Hepatocyte (in vitro differentiated cells): ENCODE results near the gene ABCA8. TPM values are rescaled to one million over a fixed set of nuclear protein-coding genes. Genes with fewer than 3 reads are reported as not detected.
"Not testable (repeated sequence)": the region's sequence is repeated elsewhere in the genome, so short reads cannot be mapped to it uniquely, and the experiment has no call there.

ENCODE experiments used
- DNase-seq: peaks from one replicate; pipeline ENCODE4 v3.0.0-alpha.2; 2016; ENCODE audit warnings: low spot score
- H2AFZ ChIP-seq: fragments of 200-600 bp; sonication (generic); 2 replicates; pipeline ENCODE4 v1.6.0; 2016; ENCODE audit warnings: antibody characterized with exemption, mild to moderate bottlenecking
- H3K27ac ChIP-seq: fragments of 200-600 bp; sonication (generic); 2 replicates; pipeline ENCODE4 v1.5.1; 2016; ENCODE audit warnings: mild to moderate bottlenecking
- H3K27me3 ChIP-seq: fragments of 200-600 bp; sonication (generic); 2 replicates; pipeline ENCODE4 v1.6.1; 2016
- H3K36me3 ChIP-seq: fragments of 200-600 bp; sonication (generic); replicated peaks from 2 replicates; pipeline ENCODE4 v1.5.1; 2016; ENCODE audit warnings: low read depth; ENCODE audit not compliant: insufficient read depth
- H3K4me1 ChIP-seq: fragments of 200-600 bp; sonication (generic); 2 replicates; pipeline ENCODE4 v1.5.1; 2016; ENCODE audit warnings: mild to moderate bottlenecking, moderate library complexity; ENCODE audit not compliant: insufficient read depth
- H3K4me2 ChIP-seq: fragments of 200-600 bp; sonication (generic); 2 replicates; pipeline ENCODE4 v1.6.0; 2016
- H3K4me3 ChIP-seq: fragments of 200-600 bp; sonication (generic); 2 replicates; pipeline ENCODE4 v1.5.1; 2016; ENCODE audit warnings: mild to moderate bottlenecking
- H3K79me2 ChIP-seq: fragments of 200-600 bp; sonication (generic); 2 replicates; pipeline ENCODE4 v1.6.0; 2017; ENCODE audit warnings: mild to moderate bottlenecking
- H3K9me2 ChIP-seq: fragments of 200-600 bp; sonication (generic); replicated peaks from 2 replicates; pipeline ENCODE4 v1.6.0; 2017; ENCODE audit warnings: mild to moderate bottlenecking; ENCODE audit not compliant: insufficient read depth
- H3K9me3 ChIP-seq: fragments of 200-600 bp; sonication (generic); 2 replicates; pipeline ENCODE4 v1.5.1; 2016; ENCODE audit warnings: low read depth, mild to moderate bottlenecking
- H4K20me1 ChIP-seq: fragments of 200-600 bp; sonication (generic); 2 replicates; pipeline ENCODE4 v1.6.0; 2016; ENCODE audit warnings: mild to moderate bottlenecking; ENCODE audit not compliant: insufficient read depth, poor library complexity, severe bottlenecking
- CTCF ChIP-seq: fragments of 200-600 bp; sonication (generic); IDR thresholded peaks from 2 replicates; pipeline ENCODE4 v1.5.1; 2016; ENCODE audit warnings: antibody characterized with exemption, mild to moderate bottlenecking; ENCODE audit not compliant: poor library complexity
- EZH2 ChIP-seq: fragments of 200-600 bp; sonication (generic); IDR thresholded peaks from 2 replicates; pipeline ENCODE4 v1.6.1; 2016; ENCODE audit warnings: antibody characterized with exemption, mild to moderate bottlenecking, borderline replicate concordance
- EZH2phosphoT487 ChIP-seq: fragments of 200-600 bp; sonication (generic); IDR thresholded peaks from one replicate; pipeline ENCODE4 v1.6.1; 2018; ENCODE audit warnings: antibody characterized with exemption, mild to moderate bottlenecking, low read depth, moderate library complexity; ENCODE audit not compliant: unreplicated experiment, severe bottlenecking
- WGBS: methylation state at CpG from one replicate; pipeline ENCODE4 v1.1.6; 2016; ENCODE audit warnings: low lambda C conversion rate; ENCODE audit errors: missing lambda C conversion rate; 5-methylcytosine and 5-hydroxymethylcytosine counted together
- polyA plus RNA-seq: library from polyadenylated mRNA; unstranded; fragments of >200 nt; fragmentation: Nextera tagmentation; extraction: Ambion mirVana; gene quantifications from 2 replicates; pipeline ENCODE4 v1.2.1, GENCODE V29; 2016
- total RNA-seq: library from RNA; depleted of rRNA; stranded (reverse); fragments of >200 nt; gene quantifications from 2 replicates; pipeline ENCODE4 v1.2.3, GENCODE V29; 2014

ABCA8 gene
- total RNA-seq (3.4 and 6.0 TPM in 2 replicates), polyA plus RNA-seq (2.1 and 2.4 TPM in 2 replicates)

GRCh38 chr17:68955181-68955841 lies at the start of gene ABCA8:
Gene ABCA8 (minus strand): TSS chr17:68955392. CDS start chr17:68942034, 13,358 bp downstream.
- Histone ChIP-seq H3K27ac (peak within 1 kb of the TSS; percentile 11), H3K9me3 (no peaks in the 10 kb centered on the region), H3K36me3 (no peaks in the 10 kb centered on the region), H3K4me3 (no peak within 1 kb of the TSS), H4K20me1 (no peaks in the 10 kb centered on the region), H3K79me2 (no peaks in the 10 kb centered on the region), H2AFZ (peak within 1 kb of the TSS; percentile 13), H3K27me3 (no peaks in the 10 kb centered on the region), H3K4me2 (peak within 1 kb of the TSS; percentile 22), H3K9me2 (no peaks in the 10 kb centered on the region), H3K4me1 (peaks cover 11% of the 10 kb centered on the region)
- 37% methylated on average over 4 of the region's 4 CpGs for WGBS
- no peak for DNase-seq
- TF ChIP-seq EZH2phosphoT487 (no peak), EZH2 (no peak), CTCF (no peak)

- not testable (repeated sequence) for H2AFZ ChIP-seq
These were observed 49.6 kb upstream of the ABCA8 start for GRCh38 chr17:69004759-69005158.

GRCh38 chr17:68999743-69000142 lies 44.6 kb upstream of the ABCA8 start:
- not testable (repeated sequence) for H3K4me3 ChIP-seq, H3K79me2 ChIP-seq, H3K4me1 ChIP-seq, H4K20me1 ChIP-seq, H3K4me2 ChIP-seq, H3K27me3 ChIP-seq, H3K9me3 ChIP-seq, DNase-seq, H3K9me2 ChIP-seq, H2AFZ ChIP-seq, H3K27ac ChIP-seq, H3K36me3 ChIP-seq
- WGBS = 65% methylated on average over 3 of the region's 3 CpGs

More at GRCh38 chr17:69004759-69005158, 49.6 kb upstream of the ABCA8 start:
- not testable (repeated sequence) for DNase-seq, H3K27me3 ChIP-seq, H3K36me3 ChIP-seq, H3K4me3 ChIP-seq, H3K9me3 ChIP-seq, H4K20me1 ChIP-seq, H3K79me2 ChIP-seq, H3K9me2 ChIP-seq, H3K27ac ChIP-seq, H3K4me1 ChIP-seq
- 60% methylated on average over 27 of the region's 27 CpGs for WGBS
- peak overlapping the region; percentile 29 for H3K4me2 ChIP-seq

GRCh38 chr17:68993112-68993511 lies 37.9 kb upstream of the ABCA8 start:
- Histone ChIP-seq H3K27ac (no peak overlapping the region), H3K4me2 (no peak overlapping the region), H2AFZ (no peak overlapping the region), H3K36me3 (no peaks in the 10 kb centered on the region), H3K27me3 (no peaks in the 10 kb centered on the region), H3K4me1 (no peaks in the 10 kb centered on the region), H3K4me3 (no peak overlapping the region), H3K9me2 (no peaks in the 10 kb centered on the region), H3K9me3 (no peaks in the 10 kb centered on the region), H3K79me2 (no peaks in the 10 kb centered on the region), H4K20me1 (no peaks in the 10 kb centered on the region)
- WGBS = 76% methylated on average over 4 of the region's 4 CpGs
- no peak for TF ChIP-seq EZH2
- no peak for TF ChIP-seq CTCF
- TF ChIP-seq EZH2phosphoT487 = no peak
- DNase-seq = peak; percentile 11
